DOHH2 (cell line): ENCODE data around the gene UCHL5.

Experiments used
- H3F3A ChIP-seq: fragments of 200-600 bp; sonication (generic), shearing (Covaris generic); 2 replicates; pipeline ENCODE4 v1.6.0; 2016; ENCODE audit warnings: antibody characterized with exemption, mild to moderate bottlenecking; ENCODE audit not compliant: control insufficient read depth, insufficient read depth
- H3K27ac ChIP-seq: fragments of 200-600 bp; sonication (generic); 2 replicates; pipeline ENCODE4 v1.5.1; 2014; ENCODE audit warnings: low read depth, mild to moderate bottlenecking, low read length, moderate library complexity
- H3K27me3 ChIP-seq: fragments of 200-600 bp; sonication (generic); 2 replicates; pipeline ENCODE4 v1.6.1; 2014; ENCODE audit warnings: mild to moderate bottlenecking, low read length, mixed read lengths; ENCODE audit not compliant: control insufficient read depth
- H3K36me3 ChIP-seq: fragments of 200-600 bp; sonication (generic); 2 replicates; pipeline ENCODE4 v1.6.1; 2014; ENCODE audit warnings: mild to moderate bottlenecking, low read length, moderate library complexity, mixed read lengths; ENCODE audit not compliant: control insufficient read depth
- H3K4me1 ChIP-seq: fragments of 200-600 bp; sonication (generic); 2 replicates; pipeline ENCODE4 v1.6.1; 2014; ENCODE audit warnings: mild to moderate bottlenecking, low read length, mixed read lengths; ENCODE audit not compliant: control insufficient read depth
- H3K4me2 ChIP-seq: fragments of 200-600 bp; sonication (generic); 2 replicates; pipeline ENCODE4 v1.6.0; 2014; ENCODE audit warnings: mild to moderate bottlenecking, low read length, moderate library complexity
- H3K4me3 ChIP-seq: fragments of 200-600 bp; sonication (generic); 2 replicates; pipeline ENCODE4 v1.5.1; 2014; ENCODE audit warnings: mild to moderate bottlenecking, low read length, mixed read lengths
- H3K79me2 ChIP-seq: fragments of 200-600 bp; sonication (generic); 2 replicates; pipeline ENCODE4 v1.6.1; 2014; ENCODE audit warnings: mild to moderate bottlenecking, low read length, mixed read lengths; ENCODE audit not compliant: control insufficient read depth
- H3K9me2 ChIP-seq: fragments of 200-600 bp; sonication (generic); replicated peaks from 2 replicates; pipeline ENCODE4 v1.6.1; 2014; ENCODE audit warnings: mild to moderate bottlenecking, low read length, mixed read lengths; ENCODE audit not compliant: control insufficient read depth
- H3K9me3 ChIP-seq: fragments of 200-600 bp; sonication (generic); 2 replicates; pipeline ENCODE4 v1.6.1; 2014; ENCODE audit warnings: antibody characterized with exemption, low read length, mixed read lengths; ENCODE audit not compliant: control insufficient read depth, insufficient read depth
- H4K20me1 ChIP-seq: fragments of 200-600 bp; sonication (generic); 2 replicates; pipeline ENCODE4 v1.6.0; 2014; ENCODE audit warnings: low read depth, mild to moderate bottlenecking, antibody characterized with exemption, low read length, moderate library complexity; ENCODE audit not compliant: control insufficient read depth, insufficient read depth
- EZH2phosphoT487 ChIP-seq: fragments of 200-600 bp; sonication (generic); IDR thresholded peaks from 2 replicates; pipeline ENCODE4 v1.6.1; 2017; ENCODE audit warnings: borderline replicate concordance, mild to moderate bottlenecking, antibody characterized with exemption, low read length, moderate library complexity, mixed read lengths
- TF ChIP-seq, protein P1 (sequence below): fragments of 200-600 bp; sonication (generic); IDR thresholded peaks from one replicate; pipeline ENCODE4 v1.5.1; 2014; ENCODE audit warnings: antibody characterized with exemption, mild to moderate bottlenecking, low read depth, low read length; ENCODE audit not compliant: poor library complexity, severe bottlenecking

UCHL5 gene

DNA sequence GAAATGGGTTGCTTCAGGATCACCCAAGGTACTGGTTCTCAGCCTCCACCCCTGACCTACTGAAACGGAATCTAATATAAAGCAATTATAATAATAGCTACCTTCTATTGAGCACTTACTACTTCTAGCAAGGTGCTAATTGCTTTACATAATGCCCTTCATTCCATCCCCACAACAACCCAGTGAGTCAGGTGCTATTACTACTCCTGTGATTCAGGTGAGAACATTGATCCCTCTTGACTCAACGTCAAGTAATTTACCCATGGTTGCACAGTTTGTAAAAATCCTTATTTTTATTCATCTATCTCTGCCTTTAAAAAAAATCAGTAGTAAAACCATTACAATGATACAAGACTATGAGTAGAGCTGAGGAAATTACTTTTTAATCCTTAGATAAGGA, 85.2 kb downstream of the UCHL5 start:
- TF ChIP-seq, protein P1, sequence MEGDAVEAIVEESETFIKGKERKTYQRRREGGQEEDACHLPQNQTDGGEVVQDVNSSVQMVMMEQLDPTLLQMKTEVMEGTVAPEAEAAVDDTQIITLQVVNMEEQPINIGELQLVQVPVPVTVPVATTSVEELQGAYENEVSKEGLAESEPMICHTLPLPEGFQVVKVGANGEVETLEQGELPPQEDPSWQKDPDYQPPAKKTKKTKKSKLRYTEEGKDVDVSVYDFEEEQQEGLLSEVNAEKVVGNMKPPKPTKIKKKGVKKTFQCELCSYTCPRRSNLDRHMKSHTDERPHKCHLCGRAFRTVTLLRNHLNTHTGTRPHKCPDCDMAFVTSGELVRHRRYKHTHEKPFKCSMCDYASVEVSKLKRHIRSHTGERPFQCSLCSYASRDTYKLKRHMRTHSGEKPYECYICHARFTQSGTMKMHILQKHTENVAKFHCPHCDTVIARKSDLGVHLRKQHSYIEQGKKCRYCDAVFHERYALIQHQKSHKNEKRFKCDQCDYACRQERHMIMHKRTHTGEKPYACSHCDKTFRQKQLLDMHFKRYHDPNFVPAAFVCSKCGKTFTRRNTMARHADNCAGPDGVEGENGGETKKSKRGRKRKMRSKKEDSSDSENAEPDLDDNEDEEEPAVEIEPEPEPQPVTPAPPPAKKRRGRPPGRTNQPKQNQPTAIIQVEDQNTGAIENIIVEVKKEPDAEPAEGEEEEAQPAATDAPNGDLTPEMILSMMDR = no peak
- TF ChIP-seq EZH2phosphoT487 = no peak
- Histone ChIP-seq H3K27me3 (no peaks in the 10 kb centered on the region), H3K4me1 (no peaks in the 10 kb centered on the region), H3K27ac (no peak overlapping the region), H3K36me3 (no peaks in the 10 kb centered on the region), H3F3A (no peaks in the 10 kb centered on the region), H3K4me3 (no peak overlapping the region), H3K9me3 (no peaks in the 10 kb centered on the region), H4K20me1 (no peaks in the 10 kb centered on the region), H3K79me2 (no peaks in the 10 kb centered on the region), H3K9me2 (no peaks in the 10 kb centered on the region), H3K4me2 (no peak overlapping the region)

DNA sequence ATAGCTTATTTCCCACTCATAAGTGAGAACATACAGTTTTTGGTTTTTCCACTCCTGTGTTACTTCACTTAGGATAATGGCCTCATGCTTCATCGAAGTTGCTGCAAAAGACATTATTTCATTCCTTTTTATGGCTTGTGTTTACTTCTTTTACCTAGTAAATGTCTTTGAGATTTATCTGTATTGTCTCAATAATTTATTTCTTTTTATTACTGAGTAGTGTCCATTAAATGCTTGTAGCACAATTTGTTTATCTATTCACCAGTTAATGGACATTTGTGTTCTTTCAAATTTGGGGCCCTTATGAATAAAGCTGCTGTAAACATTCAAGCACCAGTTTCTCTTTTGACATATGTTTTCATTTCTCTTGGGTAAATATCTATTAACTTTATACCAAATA, 86.0 kb downstream of the UCHL5 start:
- no peaks in the 10 kb centered on the region for H3K79me2 ChIP-seq
- H3K27me3 ChIP-seq = no peaks in the 10 kb centered on the region
- H3F3A ChIP-seq = no peaks in the 10 kb centered on the region
- H3K36me3 ChIP-seq = no peaks in the 10 kb centered on the region
- no peak overlapping the region for H3K4me2 ChIP-seq
- no peak for TF ChIP-seq EZH2phosphoT487
- TF ChIP-seq, protein P1 = no peak
- no peaks in the 10 kb centered on the region for H4K20me1 ChIP-seq
- H3K4me1 ChIP-seq = no peaks in the 10 kb centered on the region
- no peaks in the 10 kb centered on the region for H3K9me3 ChIP-seq
- H3K9me2 ChIP-seq = no peaks in the 10 kb centered on the region
- no peak overlapping the region for H3K27ac ChIP-seq
- H3K4me3 ChIP-seq = no peak overlapping the region

DNA sequence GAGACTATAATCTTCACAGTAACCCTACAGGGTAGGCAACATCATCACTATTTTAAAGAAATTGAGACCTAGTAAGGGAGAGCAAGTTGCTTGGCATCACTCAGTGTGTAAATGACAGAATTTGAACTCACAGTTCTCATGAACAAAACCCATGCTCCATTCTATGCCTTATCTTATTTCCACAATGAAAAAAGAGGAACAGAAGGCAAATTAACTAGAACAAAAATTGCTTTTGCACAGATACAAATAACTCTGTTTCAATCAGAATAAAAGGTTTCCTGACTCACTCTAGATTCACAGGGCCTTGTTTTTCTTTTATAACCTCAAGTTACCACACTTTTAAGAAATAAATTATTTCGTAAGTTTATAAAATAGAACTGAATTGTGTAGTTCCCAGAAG, 90.1 kb downstream of the UCHL5 start:
- no peak overlapping the region for H3K4me3 ChIP-seq
- H3F3A ChIP-seq = no peaks in the 10 kb centered on the region
- no peak overlapping the region for H3K4me2 ChIP-seq
- no peak for TF ChIP-seq EZH2phosphoT487
- TF ChIP-seq, protein P1 = no peak
- no peak overlapping the region for H3K27ac ChIP-seq
- H3K36me3 ChIP-seq = no peaks in the 10 kb centered on the region
- 0 out of 2 replicates have a peak, but pooled peaks cover 4% of the 10 kb centered on the region for H3K9me3 ChIP-seq
- no peaks in the 10 kb centered on the region for H3K79me2 ChIP-seq
- no peaks in the 10 kb centered on the region for H3K27me3 ChIP-seq
- H3K4me1 ChIP-seq = no peaks in the 10 kb centered on the region
- no peaks in the 10 kb centered on the region for H4K20me1 ChIP-seq
- H3K9me2 ChIP-seq = no peaks in the 10 kb centered on the region

DNA sequence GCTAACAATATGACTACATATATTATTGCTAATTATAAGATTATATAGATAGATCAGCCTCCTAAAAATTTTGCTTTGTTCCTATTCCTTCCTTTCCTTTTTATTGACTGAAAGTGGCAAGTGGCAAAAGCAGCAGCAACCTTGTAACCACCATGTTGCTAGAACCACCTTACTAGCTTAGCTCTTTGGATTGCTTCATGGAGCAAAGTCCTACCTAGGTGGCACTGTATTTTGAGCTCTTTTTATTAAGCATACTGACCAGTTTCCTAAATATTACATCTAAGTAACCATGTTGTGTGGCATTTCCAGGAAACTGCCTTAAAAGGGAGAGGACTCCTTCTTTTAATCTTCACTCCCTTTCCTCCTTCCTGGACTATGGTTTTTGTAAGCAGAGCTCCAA, 90.8 kb downstream of the UCHL5 start:
- H4K20me1 ChIP-seq = no peaks in the 10 kb centered on the region
- H3K4me3 ChIP-seq = no peak overlapping the region
- no peak overlapping the region for H3K4me2 ChIP-seq
- no peaks in the 10 kb centered on the region for H3K9me2 ChIP-seq
- H3K79me2 ChIP-seq = no peaks in the 10 kb centered on the region
- no peaks in the 10 kb centered on the region for H3K4me1 ChIP-seq
- TF ChIP-seq, protein P1 = no peak
- TF ChIP-seq EZH2phosphoT487 = no peak
- no peaks in the 10 kb centered on the region for H3K36me3 ChIP-seq
- H3K9me3 ChIP-seq = 0 out of 2 replicates have a peak, but pooled peaks cover 4% of the 10 kb centered on the region
- H3K27me3 ChIP-seq = no peaks in the 10 kb centered on the region
- no peak overlapping the region for H3K27ac ChIP-seq
- no peaks in the 10 kb centered on the region for H3F3A ChIP-seq
